HepG2 (cell line): Measurements from ENCODE around the gene DUSP22. TPM values are rescaled to one million over a fixed set of nuclear protein-coding genes. Genes with fewer than 3 reads are reported as not detected.

Source experiments
- BHLHE40 ChIP-seq: IDR thresholded peaks from 2 replicates; pipeline ENCODE4 v1.6.1; 2011; ENCODE audit warnings: low read length, improper control_type of control experiment
- FOSL2 ChIP-seq: sonication (generic); formaldehyde crosslinking; IDR thresholded peaks from 2 replicates; pipeline ENCODE4 v1.4.0; 2020; ENCODE audit warnings: missing genetic modification reagents
- LCORL ChIP-seq, 2 experiments: fragments of 450-650 bp in 1 of 2; sonication (generic) in 1 of 2; formaldehyde crosslinking in 1 of 2; IDR thresholded peaks; 2 replicates each; pipeline versions ENCODE4 v1.5.0 to v1.6.1; 2017 to 2020; ENCODE audit warnings: antibody characterized with exemption in 1 of 2, missing genetic modification reagents in 1 of 2
- NR2F2 ChIP-seq: IDR thresholded peaks from 2 replicates; pipeline ENCODE4 v1.6.1; 2012; ENCODE audit warnings: low read depth, inconsistent platforms, borderline replicate concordance
- PAX8 ChIP-seq: sonication (generic); formaldehyde crosslinking; IDR thresholded peaks from 2 replicates; pipeline ENCODE4 v1.8.0; 2022; ENCODE audit warnings: mild to moderate bottlenecking, missing genetic modification reagents, borderline replicate concordance
- ZNF331 ChIP-seq: sonication (generic); formaldehyde crosslinking; IDR thresholded peaks from 2 replicates; pipeline ENCODE4 v1.4.0; 2020; ENCODE audit warnings: missing genetic modification reagents
- ZNF430 ChIP-seq: sonication (generic); formaldehyde crosslinking; IDR thresholded peaks from 2 replicates; pipeline ENCODE4 v1.9.0; 2021; ENCODE audit warnings: mild to moderate bottlenecking, missing genetic modification reagents
- ZNF446 ChIP-seq: sonication (generic); formaldehyde crosslinking; IDR thresholded peaks from 2 replicates; pipeline ENCODE4 v1.5.0; 2020; ENCODE audit warnings: mild to moderate bottlenecking, missing genetic modification reagents
- ZNF510 ChIP-seq: sonication (generic); formaldehyde crosslinking; IDR thresholded peaks from 2 replicates; pipeline ENCODE4 v1.4.0; 2020; ENCODE audit warnings: low read depth, mild to moderate bottlenecking, missing genetic modification reagents
- ZNF598 ChIP-seq: sonication (generic); formaldehyde crosslinking; IDR thresholded peaks from 2 replicates; pipeline ENCODE4 v1.5.1; 2020; ENCODE audit warnings: mild to moderate bottlenecking, missing genetic modification reagents, borderline replicate concordance
- ZNF75D ChIP-seq: sonication (generic); formaldehyde crosslinking; IDR thresholded peaks from 2 replicates; pipeline ENCODE4 v1.8.1; 2023; ENCODE audit warnings: missing genetic modification reagents, mild to moderate bottlenecking, borderline replicate concordance
- ZNF776 ChIP-seq: sonication (generic); formaldehyde crosslinking; IDR thresholded peaks from 2 replicates; pipeline ENCODE4 v1.4.0; 2020; ENCODE audit warnings: mild to moderate bottlenecking, missing genetic modification reagents
- ZNF891 ChIP-seq: sonication (generic); formaldehyde crosslinking; IDR thresholded peaks from 2 replicates; pipeline ENCODE4 v1.5.0; 2020; ENCODE audit warnings: mild to moderate bottlenecking, missing genetic modification reagents
- polyA plus RNA-seq, 8 experiments: library from polyadenylated mRNA; depleted of rRNA in 3 of 8; stranded (reverse) in 7 of 8; unstranded in 1 of 8; fragments of >200 nt; fragmentation: Illumina TruSeq in 4 of 8; extraction: Trizol in 4 of 8; gene quantifications; 2 replicates each; pipeline versions ENCODE4 v1.2.1 to v1.2.3, GENCODE V29; 2011 to 2016; ENCODE audit warnings: low read depth in 4 of 8, missing spikeins in 1 of 8, mixed read lengths in 1 of 8; ENCODE audit not compliant: insufficient read depth in 1 of 8
- total RNA-seq, 5 experiments: library from RNA; depleted of rRNA; stranded (reverse); fragments of >200 nt; fragmentation: Illumina TruSeq; extraction: Trizol; gene quantifications; 2 replicates each; pipeline ENCODE4 v1.2.3, GENCODE V29; 2016; ENCODE audit warnings: low read depth in 1 of 5
- TF ChIP-seq, protein P1 (sequence below): sonication (generic); formaldehyde crosslinking; IDR thresholded peaks from 2 replicates; pipeline ENCODE4 v1.9.0; 2021; ENCODE audit warnings: missing genetic modification reagents, mild to moderate bottlenecking, borderline replicate concordance
- TF ChIP-seq, protein P2 (sequence below): IDR thresholded peaks from 2 replicates; pipeline ENCODE4 v1.6.1; 2018; ENCODE audit warnings: missing genetic modification reagents
- TF ChIP-seq, protein P3 (sequence below): sonication (generic); formaldehyde crosslinking; IDR thresholded peaks from 2 replicates; pipeline ENCODE4 v1.8.0; 2022; ENCODE audit warnings: mild to moderate bottlenecking, missing genetic modification reagents; ENCODE audit not compliant: insufficient replicate concordance
- TF ChIP-seq, protein P4 (sequence below): sonication (generic); formaldehyde crosslinking; IDR thresholded peaks from 2 replicates; pipeline ENCODE4 v1.5.0; 2020; ENCODE audit warnings: mild to moderate bottlenecking, missing genetic modification reagents, borderline replicate concordance

Gene DUSP22
- total and polyA plus RNA-seq, 2 of the 13 experiments (the other 11 are each of a cell fraction or from before 2014, with no cell fraction given) = 20.2 to 32.8 TPM

DNA sequence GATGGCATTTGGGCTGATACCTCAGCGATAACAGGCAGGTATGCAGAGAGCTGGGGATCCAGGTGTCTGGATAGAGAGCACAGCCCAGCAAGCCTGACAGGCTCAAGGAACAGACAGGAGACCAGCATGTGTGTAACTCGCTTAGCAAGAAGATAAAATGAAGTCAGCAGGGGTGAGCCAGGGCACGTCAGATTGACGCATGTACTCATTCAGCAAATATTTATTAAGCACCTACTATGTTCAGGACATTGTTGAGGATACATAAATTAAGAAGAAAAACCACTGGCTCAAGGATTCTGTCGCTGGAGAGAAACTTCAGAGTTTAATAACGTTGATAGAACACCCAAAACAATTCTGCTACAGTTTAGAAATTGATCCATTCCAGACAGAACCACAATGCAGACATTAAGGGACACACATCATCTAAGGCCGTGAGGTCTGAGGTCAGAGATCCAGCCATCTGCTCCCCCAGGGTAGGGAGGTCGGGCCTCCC is 1.0 kb upstream of the DUSP22 start (continued):
- TF ChIP-seq ZNF331 (no peak), FOSL2 (CRISPR knock-in tag) (peak; percentile 59), ZNF598 (CRISPR knock-in tag) (no peak), BHLHE40 (no peak), LCORL (IDR thresholded peaks at IDR 0.05) (no peak), LCORL (CRISPR knock-in tag; IDR thresholded peaks at IDR 0.05) (no peak), ZNF75D (no peak), ZNF510 (CRISPR knock-in tag) (0 out of 2 replicates have a peak, but pooled peaks have one; percentile 27), PAX8 (CRISPR knock-in tag) (no peak; the same call in 1 of the 2 replicates), ZNF776 (CRISPR knock-in tag) (no peak), ZNF446 (CRISPR knock-in tag) (no peak), ZNF891 (CRISPR knock-in tag) (peak; percentile 56), ZNF430 (CRISPR knock-in tag) (no peak), NR2F2 (no peak)
- TF ChIP-seq, protein P1, sequence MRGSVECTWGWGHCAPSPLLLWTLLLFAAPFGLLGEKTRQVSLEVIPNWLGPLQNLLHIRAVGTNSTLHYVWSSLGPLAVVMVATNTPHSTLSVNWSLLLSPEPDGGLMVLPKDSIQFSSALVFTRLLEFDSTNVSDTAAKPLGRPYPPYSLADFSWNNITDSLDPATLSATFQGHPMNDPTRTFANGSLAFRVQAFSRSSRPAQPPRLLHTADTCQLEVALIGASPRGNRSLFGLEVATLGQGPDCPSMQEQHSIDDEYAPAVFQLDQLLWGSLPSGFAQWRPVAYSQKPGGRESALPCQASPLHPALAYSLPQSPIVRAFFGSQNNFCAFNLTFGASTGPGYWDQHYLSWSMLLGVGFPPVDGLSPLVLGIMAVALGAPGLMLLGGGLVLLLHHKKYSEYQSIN (CRISPR knock-in tag) = no peak
- TF ChIP-seq, protein P2, sequence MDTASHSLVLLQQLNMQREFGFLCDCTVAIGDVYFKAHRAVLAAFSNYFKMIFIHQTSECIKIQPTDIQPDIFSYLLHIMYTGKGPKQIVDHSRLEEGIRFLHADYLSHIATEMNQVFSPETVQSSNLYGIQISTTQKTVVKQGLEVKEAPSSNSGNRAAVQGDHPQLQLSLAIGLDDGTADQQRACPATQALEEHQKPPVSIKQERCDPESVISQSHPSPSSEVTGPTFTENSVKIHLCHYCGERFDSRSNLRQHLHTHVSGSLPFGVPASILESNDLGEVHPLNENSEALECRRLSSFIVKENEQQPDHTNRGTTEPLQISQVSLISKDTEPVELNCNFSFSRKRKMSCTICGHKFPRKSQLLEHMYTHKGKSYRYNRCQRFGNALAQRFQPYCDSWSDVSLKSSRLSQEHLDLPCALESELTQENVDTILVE = no peak
- TF ChIP-seq, protein P3, sequence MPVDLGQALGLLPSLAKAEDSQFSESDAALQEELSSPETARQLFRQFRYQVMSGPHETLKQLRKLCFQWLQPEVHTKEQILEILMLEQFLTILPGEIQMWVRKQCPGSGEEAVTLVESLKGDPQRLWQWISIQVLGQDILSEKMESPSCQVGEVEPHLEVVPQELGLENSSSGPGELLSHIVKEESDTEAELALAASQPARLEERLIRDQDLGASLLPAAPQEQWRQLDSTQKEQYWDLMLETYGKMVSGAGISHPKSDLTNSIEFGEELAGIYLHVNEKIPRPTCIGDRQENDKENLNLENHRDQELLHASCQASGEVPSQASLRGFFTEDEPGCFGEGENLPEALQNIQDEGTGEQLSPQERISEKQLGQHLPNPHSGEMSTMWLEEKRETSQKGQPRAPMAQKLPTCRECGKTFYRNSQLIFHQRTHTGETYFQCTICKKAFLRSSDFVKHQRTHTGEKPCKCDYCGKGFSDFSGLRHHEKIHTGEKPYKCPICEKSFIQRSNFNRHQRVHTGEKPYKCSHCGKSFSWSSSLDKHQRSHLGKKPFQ (CRISPR knock-in tag) = peak; percentile 76
- TF ChIP-seq, protein P4, sequence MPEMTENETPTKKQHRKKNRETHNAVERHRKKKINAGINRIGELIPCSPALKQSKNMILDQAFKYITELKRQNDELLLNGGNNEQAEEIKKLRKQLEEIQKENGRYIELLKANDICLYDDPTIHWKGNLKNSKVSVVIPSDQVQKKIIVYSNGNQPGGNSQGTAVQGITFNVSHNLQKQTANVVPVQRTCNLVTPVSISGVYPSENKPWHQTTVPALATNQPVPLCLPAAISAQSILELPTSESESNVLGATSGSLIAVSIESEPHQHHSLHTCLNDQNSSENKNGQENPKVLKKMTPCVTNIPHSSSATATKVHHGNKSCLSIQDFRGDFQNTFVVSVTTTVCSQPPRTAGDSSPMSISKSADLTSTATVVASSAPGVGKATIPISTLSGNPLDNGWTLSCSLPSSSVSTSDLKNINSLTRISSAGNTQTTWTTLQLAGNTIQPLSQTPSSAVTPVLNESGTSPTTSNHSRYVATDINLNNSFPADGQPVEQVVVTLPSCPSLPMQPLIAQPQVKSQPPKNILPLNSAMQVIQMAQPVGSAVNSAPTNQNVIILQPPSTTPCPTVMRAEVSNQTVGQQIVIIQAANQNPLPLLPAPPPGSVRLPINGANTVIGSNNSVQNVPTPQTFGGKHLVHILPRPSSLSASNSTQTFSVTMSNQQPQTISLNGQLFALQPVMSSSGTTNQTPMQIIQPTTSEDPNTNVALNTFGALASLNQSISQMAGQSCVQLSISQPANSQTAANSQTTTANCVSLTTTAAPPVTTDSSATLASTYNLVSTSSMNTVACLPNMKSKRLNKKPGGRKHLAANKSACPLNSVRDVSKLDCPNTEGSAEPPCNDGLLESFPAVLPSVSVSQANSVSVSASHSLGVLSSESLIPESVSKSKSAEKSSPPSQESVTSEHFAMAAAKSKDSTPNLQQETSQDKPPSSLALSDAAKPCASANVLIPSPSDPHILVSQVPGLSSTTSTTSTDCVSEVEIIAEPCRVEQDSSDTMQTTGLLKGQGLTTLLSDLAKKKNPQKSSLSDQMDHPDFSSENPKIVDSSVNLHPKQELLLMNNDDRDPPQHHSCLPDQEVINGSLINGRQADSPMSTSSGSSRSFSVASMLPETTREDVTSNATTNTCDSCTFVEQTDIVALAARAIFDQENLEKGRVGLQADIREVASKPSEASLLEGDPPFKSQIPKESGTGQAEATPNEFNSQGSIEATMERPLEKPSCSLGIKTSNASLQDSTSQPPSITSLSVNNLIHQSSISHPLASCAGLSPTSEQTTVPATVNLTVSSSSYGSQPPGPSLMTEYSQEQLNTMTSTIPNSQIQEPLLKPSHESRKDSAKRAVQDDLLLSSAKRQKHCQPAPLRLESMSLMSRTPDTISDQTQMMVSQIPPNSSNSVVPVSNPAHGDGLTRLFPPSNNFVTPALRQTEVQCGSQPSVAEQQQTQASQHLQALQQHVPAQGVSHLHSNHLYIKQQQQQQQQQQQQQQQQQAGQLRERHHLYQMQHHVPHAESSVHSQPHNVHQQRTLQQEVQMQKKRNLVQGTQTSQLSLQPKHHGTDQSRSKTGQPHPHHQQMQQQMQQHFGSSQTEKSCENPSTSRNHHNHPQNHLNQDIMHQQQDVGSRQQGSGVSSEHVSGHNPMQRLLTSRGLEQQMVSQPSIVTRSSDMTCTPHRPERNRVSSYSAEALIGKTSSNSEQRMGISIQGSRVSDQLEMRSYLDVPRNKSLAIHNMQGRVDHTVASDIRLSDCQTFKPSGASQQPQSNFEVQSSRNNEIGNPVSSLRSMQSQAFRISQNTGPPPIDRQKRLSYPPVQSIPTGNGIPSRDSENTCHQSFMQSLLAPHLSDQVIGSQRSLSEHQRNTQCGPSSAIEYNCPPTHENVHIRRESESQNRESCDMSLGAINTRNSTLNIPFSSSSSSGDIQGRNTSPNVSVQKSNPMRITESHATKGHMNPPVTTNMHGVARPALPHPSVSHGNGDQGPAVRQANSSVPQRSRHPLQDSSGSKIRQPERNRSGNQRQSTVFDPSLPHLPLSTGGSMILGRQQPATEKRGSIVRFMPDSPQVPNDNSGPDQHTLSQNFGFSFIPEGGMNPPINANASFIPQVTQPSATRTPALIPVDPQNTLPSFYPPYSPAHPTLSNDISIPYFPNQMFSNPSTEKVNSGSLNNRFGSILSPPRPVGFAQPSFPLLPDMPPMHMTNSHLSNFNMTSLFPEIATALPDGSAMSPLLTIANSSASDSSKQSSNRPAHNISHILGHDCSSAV (CRISPR knock-in tag) = no peak
